K562 (cell line): ENCODE data around the gene JRKL. TPM values are rescaled to one million over a fixed set of nuclear protein-coding genes. Genes with fewer than 3 reads are reported as not detected.

Experiments
- ADNP ChIP-seq: fragments of 200-800 bp; sonication (Bioruptor generic); IDR thresholded peaks from 2 replicates; pipeline ENCODE4 v1.6.1; 2016; ENCODE audit warnings: missing genetic modification characterization, missing compliant biosample characterization
- ATF7 ChIP-seq: fragments of 450-650 bp; IDR thresholded peaks from 2 replicates; pipeline ENCODE4 v1.7.1; 2014; ENCODE audit warnings: mild to moderate bottlenecking, moderate library complexity
- CTBP1 ChIP-seq: fragments of 450-650 bp; IDR thresholded peaks from 2 replicates; pipeline ENCODE4 v1.6.1; 2016; ENCODE audit warnings: borderline replicate concordance
- DPF2 ChIP-seq: fragments of 450-650 bp; IDR thresholded peaks from 2 replicates; pipeline ENCODE4 v1.6.1; 2016
- E2F4 ChIP-seq: sonication (generic); formaldehyde crosslinking; IDR thresholded peaks from 2 replicates; pipeline ENCODE4 v1.8.0; 2022; ENCODE audit warnings: mild to moderate bottlenecking, low read depth, missing genetic modification reagents
- GATAD2B ChIP-seq: fragments of 450-650 bp; IDR thresholded peaks from 2 replicates; pipeline ENCODE4 v1.6.1; 2017; ENCODE audit warnings: mild to moderate bottlenecking, borderline replicate concordance
- ILF3 ChIP-seq: fragments of 450-650 bp; IDR thresholded peaks from 2 replicates; pipeline ENCODE4 v1.6.1; 2018; ENCODE audit warnings: antibody characterized with exemption, mild to moderate bottlenecking, moderate library complexity, borderline replicate concordance
- MED1 ChIP-seq: sonication (generic); formaldehyde crosslinking; IDR thresholded peaks from 2 replicates; pipeline ENCODE4 v1.8.1; 2023; ENCODE audit warnings: missing genetic modification reagents, borderline replicate concordance
- MLLT1 ChIP-seq, 2 experiments: fragments of 450-650 bp; IDR thresholded peaks; 2 replicates each; pipeline ENCODE4 v1.6.1; 2016
- SMARCA4 ChIP-seq: fragments of 450-650 bp; IDR thresholded peaks from 2 replicates; pipeline ENCODE4 v1.6.1; 2016
- TBP ChIP-seq: optimal IDR thresholded peaks from 2 replicates; pipeline ENCODE3; 2011; ENCODE audit warnings: low read depth, low read length, improper control_type of control experiment
- VEZF1 ChIP-seq: fragments of 200-800 bp; sonication (Bioruptor generic); IDR thresholded peaks from 2 replicates; pipeline ENCODE4 v1.6.1; 2017; ENCODE audit warnings: missing genetic modification characterization, missing compliant biosample characterization
- ZNF121 ChIP-seq: sonication (generic); formaldehyde crosslinking; conservative IDR thresholded peaks from 2 replicates; pipeline ENCODE4 v1.8.0; 2022; ENCODE audit warnings: missing genetic modification reagents
- ZNF408 ChIP-seq: fragments of 250-450 bp; sonication (Bioruptor Pico); IDR thresholded peaks from 2 replicates; pipeline ENCODE4 v1.4.0; 2020; ENCODE audit warnings: low read depth, mild to moderate bottlenecking, moderate library complexity
- polyA plus RNA-seq, 8 experiments: library from polyadenylated mRNA; depleted of rRNA in 4 of 8; stranded (reverse) in 5 of 8; unstranded in 3 of 8; fragments of >200 nt; fragmentation: Nextera tagmentation in 2 of 8; fragmentation: Illumina TruSeq in 1 of 8; extraction: Ambion mirVana in 2 of 8; extraction: Trizol in 1 of 8; gene quantifications; 2 replicates each; pipeline versions ENCODE4 v1.2.1 to v1.2.3, GENCODE V29; 2011 to 2014; ENCODE audit warnings: inconsistent platforms in 1 of 8, missing spikeins in 1 of 8
- total RNA-seq, 7 experiments: library from RNA; depleted of rRNA in 6 of 7; stranded (reverse); fragments of >200 nt in 6 of 7; fragmentation: Illumina TruSeq in 2 of 7; extraction: Trizol in 2 of 7; gene quantifications; 2 replicates each; pipeline versions ENCODE4 v1.2.1 to v1.2.3, GENCODE V29; 2011 to 2021; ENCODE audit warnings: low replicate concordance in 1 of 7
- TF ChIP-seq, protein P1 (sequence below), 2 experiments: fragments of 450-650 bp; conservative IDR thresholded peaks; 2 replicates each; pipeline ENCODE4 v1.6.1; 2017; ENCODE audit warnings: mild to moderate bottlenecking in 2 of 2, moderate library complexity in 2 of 2
- TF ChIP-seq, protein P2 (sequence below): IDR thresholded peaks from 2 replicates; pipeline ENCODE4 v1.6.1; 2016; ENCODE audit warnings: missing genetic modification characterization, missing compliant biosample characterization
- TF ChIP-seq, protein P3 (sequence below): fragments of 450-650 bp; formaldehyde crosslinking; conservative IDR thresholded peaks from 2 replicates; pipeline ENCODE4 v1.4.0; 2022; ENCODE audit warnings: mild to moderate bottlenecking, missing genetic modification characterization

Gene JRKL
- total and polyA plus RNA-seq, 9 of the 15 experiments (the other 6 are each of a cell fraction or from before 2014, with no cell fraction given), result 4.5 to 14.8 (median 8.5) TPM

GRCh38 chr11:96342014-96342960, 47.5 kb upstream of the JRKL start (continued):
- TF ChIP-seq ZNF408 (CRISPR knock-in tag), result no peak
- TF ChIP-seq, protein P1, sequence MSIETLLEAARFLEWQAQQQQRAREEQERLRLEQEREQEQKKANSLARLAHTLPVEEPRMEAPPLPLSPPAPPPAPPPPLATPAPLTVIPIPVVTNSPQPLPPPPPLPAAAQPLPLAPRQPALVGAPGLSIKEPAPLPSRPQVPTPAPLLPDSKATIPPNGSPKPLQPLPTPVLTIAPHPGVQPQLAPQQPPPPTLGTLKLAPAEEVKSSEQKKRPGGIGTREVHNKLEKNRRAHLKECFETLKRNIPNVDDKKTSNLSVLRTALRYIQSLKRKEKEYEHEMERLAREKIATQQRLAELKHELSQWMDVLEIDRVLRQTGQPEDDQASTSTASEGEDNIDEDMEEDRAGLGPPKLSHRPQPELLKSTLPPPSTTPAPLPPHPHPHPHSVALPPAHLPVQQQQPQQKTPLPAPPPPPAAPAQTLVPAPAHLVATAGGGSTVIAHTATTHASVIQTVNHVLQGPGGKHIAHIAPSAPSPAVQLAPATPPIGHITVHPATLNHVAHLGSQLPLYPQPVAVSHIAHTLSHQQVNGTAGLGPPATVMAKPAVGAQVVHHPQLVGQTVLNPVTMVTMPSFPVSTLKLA (conservative IDR thresholded peaks at IDR 0.05), result 0 out of 4 replicates have a peak, but pooled peaks of 1 of the 2 experiments have one; percentile 24
- TF ChIP-seq CTBP1, result no peak
- TF ChIP-seq GATAD2B, result 0 out of 2 replicates have a peak, but pooled peaks have one; percentile 8
- peak; percentile 43; the same call in 1 of the 2 replicates for TF ChIP-seq DPF2
- TF ChIP-seq, protein P2, sequence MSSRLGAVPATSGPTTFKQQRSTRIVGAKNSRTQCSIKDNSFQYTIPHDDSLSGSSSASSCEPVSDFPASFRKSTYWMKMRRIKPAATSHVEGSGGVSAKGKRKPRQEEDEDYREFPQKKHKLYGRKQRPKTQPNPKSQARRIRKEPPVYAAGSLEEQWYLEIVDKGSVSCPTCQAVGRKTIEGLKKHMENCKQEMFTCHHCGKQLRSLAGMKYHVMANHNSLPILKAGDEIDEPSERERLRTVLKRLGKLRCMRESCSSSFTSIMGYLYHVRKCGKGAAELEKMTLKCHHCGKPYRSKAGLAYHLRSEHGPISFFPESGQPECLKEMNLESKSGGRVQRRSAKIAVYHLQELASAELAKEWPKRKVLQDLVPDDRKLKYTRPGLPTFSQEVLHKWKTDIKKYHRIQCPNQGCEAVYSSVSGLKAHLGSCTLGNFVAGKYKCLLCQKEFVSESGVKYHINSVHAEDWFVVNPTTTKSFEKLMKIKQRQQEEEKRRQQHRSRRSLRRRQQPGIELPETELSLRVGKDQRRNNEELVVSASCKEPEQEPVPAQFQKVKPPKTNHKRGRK (tag), result peak; percentile 31; the same call in 1 of the 2 replicates
- TF ChIP-seq TBP, result peak; percentile 30
- TF ChIP-seq ILF3, result 0 out of 2 replicates have a peak, but pooled peaks have one; percentile 23
- no peak for TF ChIP-seq ATF7
- 0 out of 4 replicates have a peak, but pooled peaks have one; percentile 31 to 61 for TF ChIP-seq MLLT1 (IDR thresholded peaks at IDR 0.05)
- no peak for TF ChIP-seq MED1 (CRISPR knock-in tag)
- TF ChIP-seq E2F4 (CRISPR knock-in tag), result no peak
- no peak for TF ChIP-seq ZNF121
- TF ChIP-seq SMARCA4, result peak; percentile 13; the same call in 1 of the 2 replicates
- peak; percentile 54 for TF ChIP-seq VEZF1
- no peak for TF ChIP-seq ADNP (tag)
- TF ChIP-seq, protein P3, sequence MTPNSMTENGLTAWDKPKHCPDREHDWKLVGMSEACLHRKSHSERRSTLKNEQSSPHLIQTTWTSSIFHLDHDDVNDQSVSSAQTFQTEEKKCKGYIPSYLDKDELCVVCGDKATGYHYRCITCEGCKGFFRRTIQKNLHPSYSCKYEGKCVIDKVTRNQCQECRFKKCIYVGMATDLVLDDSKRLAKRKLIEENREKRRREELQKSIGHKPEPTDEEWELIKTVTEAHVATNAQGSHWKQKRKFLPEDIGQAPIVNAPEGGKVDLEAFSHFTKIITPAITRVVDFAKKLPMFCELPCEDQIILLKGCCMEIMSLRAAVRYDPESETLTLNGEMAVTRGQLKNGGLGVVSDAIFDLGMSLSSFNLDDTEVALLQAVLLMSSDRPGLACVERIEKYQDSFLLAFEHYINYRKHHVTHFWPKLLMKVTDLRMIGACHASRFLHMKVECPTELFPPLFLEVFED (CRISPR knock-in tag), result no peak
